HL-60 (cell line): ENCODE data around the gene BTBD9.

ENCODE experiments used
- DNase-seq, 2 experiments: peaks; one replicate each; pipeline ENCODE4 v3.0.0-alpha.2; 2010 to 2020; ENCODE audit warnings: low read depth in 1 of 2, low spot score in 1 of 2
- H3K27ac ChIP-seq: fragments of 250-450 bp; sonication (Bioruptor Pico); replicated peaks from 2 replicates; pipeline ENCODE4 v1.5.1; 2020; ENCODE audit warnings: mild to moderate bottlenecking, moderate library complexity
- H3K27me3 ChIP-seq: fragments of 250-450 bp; sonication (Bioruptor Pico); 2 replicates; pipeline ENCODE4 v1.5.1; 2021; ENCODE audit warnings: mild to moderate bottlenecking, moderate library complexity; ENCODE audit not compliant: insufficient read depth, poor library complexity, severe bottlenecking
- H3K4me3 ChIP-seq: replicated peaks from 2 replicates; pipeline ENCODE4 v1.5.1; 2011; ENCODE audit warnings: mild to moderate bottlenecking, control low read depth, low read length; ENCODE audit not compliant: insufficient read depth
- CTCF ChIP-seq: IDR thresholded peaks from one replicate; pipeline ENCODE4 v1.5.1; 2011; ENCODE audit warnings: low read length, control low read depth, inconsistent platforms; ENCODE audit not compliant: insufficient read depth
- GABPA ChIP-seq: IDR thresholded peaks from 2 replicates; pipeline ENCODE4 v1.6.1; 2012; ENCODE audit warnings: low read depth
- POLR2AphosphoS5 ChIP-seq: IDR thresholded peaks from 2 replicates; pipeline ENCODE4 v1.6.1; 2012; ENCODE audit warnings: low read depth
- REST ChIP-seq: IDR thresholded peaks from 2 replicates; pipeline ENCODE4 v1.6.1; 2012; ENCODE audit warnings: low read depth; ENCODE audit not compliant: insufficient replicate concordance
- SPI1 ChIP-seq: IDR thresholded peaks from 2 replicates; pipeline ENCODE4 v1.6.1; 2012; ENCODE audit warnings: low read depth, mild to moderate bottlenecking, borderline replicate concordance

The BTBD9 gene

GRCh38 chr6:38244869-38245268, 394.9 kb downstream of the BTBD9 start:
- TF ChIP-seq GABPA (no peak), CTCF (no peak), REST (no peak), POLR2AphosphoS5 (no peak), SPI1 (no peak)
- no peak for DNase-seq
- H3K27ac ChIP-seq = no peak overlapping the region
- H3K27me3 ChIP-seq = no peaks in the 10 kb centered on the region
- H3K4me3 ChIP-seq = no peak overlapping the region

GRCh38 chr6:38241200-38241871, 398.4 kb downstream of the BTBD9 start:
- no peak for DNase-seq
- no peak overlapping the region for H3K4me3 ChIP-seq
- H3K27ac ChIP-seq = no peak overlapping the region
- TF ChIP-seq CTCF = no peak
- TF ChIP-seq GABPA = no peak
- no peak for TF ChIP-seq REST
- TF ChIP-seq POLR2AphosphoS5 = no peak
- no peak for TF ChIP-seq SPI1
- H3K27me3 ChIP-seq = no peaks in the 10 kb centered on the region

- H3K4me3 ChIP-seq = no peak overlapping the region
- H3K27me3 ChIP-seq = no peaks in the 10 kb centered on the region
- no peak overlapping the region for H3K27ac ChIP-seq
- no peak for DNase-seq
- no peak for TF ChIP-seq POLR2AphosphoS5
- TF ChIP-seq REST = no peak
- TF ChIP-seq GABPA = no peak
- no peak for TF ChIP-seq SPI1
- no peak for TF ChIP-seq CTCF
These were observed 399.8 kb downstream of the BTBD9 start for GRCh38 chr6:38239719-38240451.
